22Rv1 (cell line): ENCODE measurements around the gene TMEM269.

Experiments used
- CTCF ChIP-seq: fragments of 450-650 bp; IDR thresholded peaks from 2 replicates; pipeline ENCODE4 v1.5.1; 2017; ENCODE audit warnings: mild to moderate bottlenecking
- ZFX ChIP-seq: fragments of 450-650 bp; IDR thresholded peaks from 2 replicates; pipeline ENCODE4 v1.6.1; 2017; ENCODE audit warnings: antibody characterized with exemption, borderline replicate concordance

GRCh38 chr1:42786097-42786496 is 1.3 kb downstream of the TMEM269 start:
- TF ChIP-seq CTCF (no peak), ZFX (no peak)
